GM21515 (cell line): Measurements from ENCODE around the gene GLDN.
A peak's percentile ranks its signal among the peaks of the same experiment; 100 is the strongest.

Experiments
- ATAC-seq: cut with Tn5 transposase; IDR thresholded peaks from one replicate; pipeline ENCODE4 v1.9.1; 2021; ENCODE audit not compliant: unreplicated experiment

The GLDN gene

DNA sequence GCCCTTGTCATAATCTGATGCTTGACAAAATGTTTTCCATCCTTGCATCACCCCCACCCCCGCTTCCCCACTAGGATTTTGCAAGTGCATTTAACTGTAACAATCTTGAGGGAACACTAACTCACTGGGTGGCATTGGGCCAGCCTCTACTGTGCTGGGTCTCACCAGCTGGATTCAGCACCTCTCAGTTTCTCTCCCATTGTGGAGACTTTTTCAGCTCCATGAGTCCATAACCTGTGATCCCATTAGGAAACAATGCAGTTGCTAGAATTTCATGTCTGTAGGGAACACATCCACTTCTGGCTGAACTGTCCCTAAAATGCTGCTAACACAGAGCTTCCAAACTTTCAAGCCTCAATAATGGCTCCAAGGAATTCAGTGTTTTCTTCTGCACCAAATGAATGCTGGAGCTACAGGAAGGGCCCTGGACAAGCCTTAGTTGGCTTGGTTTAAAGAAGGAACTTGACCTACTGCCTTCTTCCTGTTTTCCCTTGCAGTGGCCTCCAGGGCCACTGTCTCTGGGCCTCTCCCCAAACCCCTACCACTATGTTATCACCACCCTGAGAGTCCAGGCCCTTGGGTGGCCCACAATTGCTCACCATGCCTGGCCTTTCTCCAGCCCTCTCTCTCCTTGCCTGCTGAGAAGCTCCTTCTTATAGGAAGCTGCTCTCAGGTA, 18.7 kb upstream of the GLDN start:
- ATAC-seq: no peak

- ATAC-seq: no peak
These were observed 17.7 kb upstream of the GLDN start for GRCh38 chr15:51323749-51324148.

- no peak for ATAC-seq
These were observed 16.3 kb upstream of the GLDN start for GRCh38 chr15:51325167-51325566.

DNA sequence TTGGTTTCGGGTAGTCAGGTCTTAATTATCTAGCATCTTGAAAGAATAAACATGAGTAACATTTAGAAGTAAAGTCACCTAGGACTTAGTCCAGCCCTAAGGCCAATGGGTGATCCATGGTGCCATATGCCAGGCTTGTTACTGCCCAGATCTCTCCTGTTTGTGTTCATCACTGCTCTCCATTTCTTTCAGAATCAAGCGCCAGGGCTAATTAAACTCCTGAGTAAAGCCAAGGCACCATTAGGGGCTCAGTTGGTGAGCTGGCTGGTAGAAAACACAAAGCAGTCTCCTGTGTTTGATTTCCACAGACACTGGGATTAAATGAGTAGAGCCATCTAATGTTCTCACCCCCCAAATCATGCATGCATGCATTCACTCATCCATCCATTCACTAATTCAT, 14.4 kb upstream of the GLDN start:
- no peak for ATAC-seq

DNA sequence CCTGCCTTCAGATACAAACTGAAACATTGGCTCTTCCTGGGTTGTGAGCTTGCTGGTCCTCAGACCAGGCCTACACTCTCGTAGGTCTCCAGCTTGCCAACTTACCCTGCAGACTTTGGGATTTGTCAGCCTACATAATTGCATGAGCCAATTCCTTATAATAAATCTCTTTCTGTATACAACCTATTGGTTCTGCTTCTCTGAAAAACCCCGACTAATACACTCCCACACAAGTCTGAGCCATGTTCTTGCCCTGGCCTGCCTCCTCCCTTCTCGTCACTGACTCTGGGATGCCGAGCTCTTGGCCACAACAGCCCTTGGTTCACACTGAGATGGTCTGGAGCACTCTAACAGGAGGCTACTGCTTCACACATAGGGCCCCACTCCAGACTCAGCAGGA, 12.5 kb upstream of the GLDN start:
- ATAC-seq: no peak

- ATAC-seq: no peak
These were observed 10.3 kb upstream of the GLDN start for GRCh38 chr15:51331141-51331540.

DNA sequence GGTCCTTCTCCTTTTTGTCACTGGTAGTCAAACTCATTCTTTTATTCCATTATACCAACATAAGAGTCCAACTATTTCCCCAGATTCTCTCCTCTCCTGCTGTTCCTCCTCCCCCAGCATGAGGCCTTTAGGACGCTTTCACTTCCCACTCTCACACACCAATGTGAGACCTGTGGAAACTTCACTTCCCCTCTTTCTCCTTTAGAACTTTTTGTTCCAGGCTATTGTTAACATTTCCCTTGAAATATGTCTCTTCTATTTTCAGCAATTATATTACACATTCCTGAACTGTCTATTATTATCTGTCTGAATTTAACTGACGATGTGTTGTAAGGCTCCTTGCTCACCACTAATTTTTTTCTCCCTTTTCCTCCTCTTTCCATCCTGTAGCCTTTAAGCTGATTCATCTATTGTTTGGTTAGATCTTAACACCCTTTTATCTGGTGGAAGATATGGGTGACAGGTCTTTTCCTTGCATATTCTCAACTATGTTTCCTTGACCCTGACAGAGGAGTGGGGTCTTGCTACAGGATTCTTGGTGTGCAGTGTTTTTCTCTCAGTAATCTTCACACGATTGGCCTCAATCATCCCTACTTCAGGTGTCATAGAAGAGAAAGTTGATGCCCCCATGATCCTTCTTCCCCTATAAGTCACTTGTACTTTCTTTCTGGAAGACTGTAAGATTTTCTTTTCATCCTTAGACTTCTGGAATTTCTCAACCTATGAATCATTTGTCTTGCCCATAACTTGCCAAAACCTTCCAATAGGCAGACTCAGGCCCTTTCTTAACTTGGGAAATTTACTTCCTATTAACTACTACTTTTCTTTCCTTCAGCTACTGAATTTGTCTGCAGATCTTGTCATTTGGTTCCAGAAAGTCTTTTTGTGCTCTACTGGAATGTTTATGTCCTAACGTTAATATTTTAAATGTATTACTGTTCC, 9.0 kb upstream of the GLDN start:
- no peak for ATAC-seq

- ATAC-seq: no peak
These were observed 7.9 kb upstream of the GLDN start for GRCh38 chr15:51333571-51333970.

DNA sequence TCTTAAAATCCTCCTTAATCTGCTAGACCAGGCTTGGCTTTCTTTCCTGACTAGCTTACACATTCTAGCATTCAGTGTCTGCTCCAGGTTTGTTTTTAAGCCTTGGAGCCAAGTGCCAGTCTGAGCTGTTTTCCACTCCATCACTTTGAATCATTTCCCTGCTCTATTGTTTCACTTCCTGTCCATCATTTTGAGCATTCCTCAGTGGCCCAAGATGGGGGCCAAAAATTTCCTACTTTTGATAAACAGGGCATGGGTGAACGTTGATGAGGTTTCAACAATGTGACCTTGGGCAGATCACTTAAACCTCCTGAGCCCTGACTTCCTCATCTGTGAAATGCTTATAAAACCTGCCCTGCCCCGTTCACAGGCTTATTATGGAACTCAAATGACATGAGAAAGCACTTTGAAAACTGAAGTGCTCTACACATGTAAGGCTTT, 7.4 kb upstream of the GLDN start:
- no peak for ATAC-seq

GRCh38 chr15:51335087-51335486, 6.4 kb upstream of the GLDN start:
- ATAC-seq: peak; percentile 4

DNA sequence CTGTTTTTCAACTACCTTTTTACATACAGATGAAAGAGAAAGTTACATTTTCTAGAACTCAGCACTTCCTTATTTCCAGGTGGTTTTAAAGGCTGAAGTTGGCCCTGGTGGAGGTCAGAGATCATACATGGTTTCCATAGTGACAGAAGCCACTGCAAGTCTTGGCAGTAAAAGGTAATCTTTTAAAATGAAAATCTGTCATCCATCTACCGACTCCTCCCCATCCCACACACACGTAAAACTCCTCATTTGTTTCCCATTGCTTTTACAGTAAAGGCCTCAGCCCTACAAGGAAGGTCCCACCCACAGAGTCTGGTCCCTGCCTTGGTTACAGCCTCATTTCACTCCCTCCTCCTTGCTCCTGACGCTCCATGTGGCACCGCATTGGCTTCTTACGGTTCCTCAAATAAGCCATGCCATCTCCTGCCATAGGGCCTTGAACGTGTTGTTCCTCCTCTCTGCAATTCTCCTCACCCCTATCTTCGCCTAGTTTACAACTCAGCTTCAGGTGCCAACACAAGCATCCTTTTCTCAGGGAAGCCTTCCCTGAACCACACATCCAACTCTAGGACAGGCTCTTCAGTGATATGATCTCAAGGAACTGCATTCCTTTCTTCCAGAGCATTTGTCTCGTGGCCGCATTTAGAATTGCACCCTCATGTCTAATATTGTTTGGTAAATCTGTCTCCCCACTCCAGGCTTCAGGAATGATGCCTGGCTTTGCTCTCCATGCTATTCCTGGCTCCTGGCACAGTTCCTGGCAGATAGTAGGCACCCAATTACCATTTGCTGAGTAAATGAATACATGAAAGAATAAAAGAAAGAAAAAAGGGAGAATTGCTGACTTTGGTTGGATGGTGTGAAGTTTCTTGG, 5.7 kb upstream of the GLDN start:
- peak; percentile 88 for ATAC-seq

DNA sequence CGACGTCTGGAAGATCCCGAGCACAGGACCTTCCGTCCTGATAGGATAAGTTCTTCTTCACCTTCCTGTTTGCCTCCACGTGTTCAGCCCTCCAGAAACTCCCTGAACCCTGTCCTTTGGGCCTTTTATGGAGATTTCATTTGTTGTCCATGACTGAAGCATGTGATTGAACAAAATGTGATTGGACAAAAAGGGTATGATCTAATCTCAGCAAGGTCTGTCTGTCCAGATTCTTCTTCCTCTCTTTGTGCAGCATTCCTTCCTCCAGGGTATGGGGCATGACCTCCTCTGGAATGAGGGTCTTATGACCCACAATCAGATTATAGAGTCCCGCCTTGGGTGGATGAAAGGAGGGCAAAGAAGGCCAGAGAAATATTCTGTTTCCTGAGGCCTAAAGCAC, 3.0 kb upstream of the GLDN start, which contains the start of gene CYP19A1:
Gene CYP19A1, minus strand, starts transcription at position 101 of the 400 bp plus-strand sequence. CDS start 95,684 bp downstream, outside the sequence.
- no peak for ATAC-seq

GRCh38 chr15:51342227-51342999, 958 bp downstream of the GLDN start:
- no peak for ATAC-seq

DNA sequence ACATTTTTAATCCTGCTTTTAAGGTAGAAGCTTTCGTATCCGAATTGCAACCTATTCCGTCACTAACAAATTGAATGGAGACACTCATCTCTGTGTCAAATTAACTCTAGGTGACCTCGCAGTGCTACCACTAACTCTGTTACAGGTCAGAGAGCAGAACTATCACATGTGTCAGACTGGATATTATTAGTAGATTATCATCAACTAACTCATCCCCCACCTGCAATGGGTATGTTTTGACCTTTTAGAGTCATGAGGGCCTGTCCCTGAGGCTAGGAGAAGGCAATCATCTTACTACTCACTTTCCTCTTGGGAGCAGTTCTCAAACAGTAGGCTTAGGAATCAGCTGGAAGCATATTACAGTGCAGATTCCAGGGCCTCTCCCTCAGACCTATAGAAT, 2.0 kb downstream of the GLDN start:
- ATAC-seq: no peak

DNA sequence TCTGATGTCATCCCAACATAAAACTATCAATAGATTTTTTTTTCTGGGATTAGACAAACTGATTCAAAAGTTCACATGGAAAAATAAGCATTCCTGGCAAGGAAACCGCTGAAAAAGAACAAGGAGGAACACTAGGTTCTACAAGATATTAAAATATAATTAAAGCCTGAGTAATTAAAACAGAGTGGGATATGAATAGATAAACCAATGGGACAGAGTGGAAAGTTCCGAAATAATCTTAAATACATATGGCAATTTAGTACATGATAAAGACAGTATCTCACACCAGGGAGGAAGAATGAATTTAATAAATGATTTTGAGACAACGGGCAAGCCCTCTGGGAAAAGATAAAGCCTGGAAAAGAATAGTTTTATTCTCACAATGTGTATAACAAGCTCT, 4.7 kb downstream of the GLDN start:
- no peak for ATAC-seq

GRCh38 chr15:51348688-51349087, 7.2 kb downstream of the GLDN start:
- peak; percentile 94 for ATAC-seq

GRCh38 chr15:51349156-51349844, 7.8 kb downstream of the GLDN start:
- ATAC-seq: no peak

DNA sequence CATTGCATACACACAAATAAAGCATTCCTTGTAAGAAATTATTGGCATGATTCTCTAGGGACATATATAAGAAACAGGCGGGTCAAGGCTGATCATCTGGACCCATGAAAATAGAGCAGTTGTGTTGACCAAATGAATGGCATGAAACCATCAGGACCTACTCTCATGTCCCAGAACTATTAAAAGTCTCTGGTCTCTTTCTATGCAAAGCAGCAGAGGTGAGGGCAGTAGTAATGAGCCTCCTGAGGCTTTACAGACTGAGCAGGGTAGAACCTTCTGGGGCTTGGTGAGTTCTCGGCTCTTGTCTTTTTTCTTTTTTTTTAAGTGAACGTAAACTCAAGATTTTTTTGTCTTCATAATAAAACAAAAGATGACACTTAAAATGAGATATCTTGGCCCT, 9.3 kb downstream of the GLDN start:
- ATAC-seq: no peak

DNA sequence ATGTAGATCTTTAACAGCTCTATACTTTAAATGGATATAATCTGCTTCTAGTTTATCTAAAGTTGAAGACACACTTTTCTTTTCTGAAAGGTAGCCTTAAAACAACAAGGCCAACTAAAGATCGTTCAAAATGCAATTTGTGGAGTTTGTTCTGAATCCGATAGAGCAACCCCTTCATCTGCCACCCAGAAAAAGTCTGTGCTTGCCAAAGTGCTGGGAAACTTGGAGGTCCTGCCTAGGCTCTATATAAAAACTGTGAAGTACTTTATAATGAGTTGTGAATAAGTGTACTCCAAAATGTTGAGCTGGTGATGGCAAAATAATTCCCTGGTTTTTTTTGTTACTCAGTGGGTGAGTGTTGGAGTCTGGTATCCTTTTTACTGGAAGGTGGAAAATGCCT, 12.5 kb downstream of the GLDN start:
- ATAC-seq: no peak

- ATAC-seq: no peak
These were observed 13.6 kb downstream of the GLDN start for GRCh38 chr15:51355096-51355495.
